Stimulated activated CD8-positive, alpha-beta memory T cell treated with anti-CD3 and anti-CD28 coated beads, Interleukin-4, amount 100 ng/mL, for 1 hour (primary cell): ENCODE results near the gene NEDD8.

Experiments
- DNase-seq, 2 donors: peaks; one replicate each; pipeline ENCODE4 v3.0.0-alpha.2; 2020; ENCODE audit warnings: low read depth in 2 of 2, low spot score in 1 of 2

The NEDD8 gene

GRCh38 chr14:24197056-24197450 lies 35.1 kb downstream of the NEDD8 start:
- DNase-seq: no peak

DNA sequence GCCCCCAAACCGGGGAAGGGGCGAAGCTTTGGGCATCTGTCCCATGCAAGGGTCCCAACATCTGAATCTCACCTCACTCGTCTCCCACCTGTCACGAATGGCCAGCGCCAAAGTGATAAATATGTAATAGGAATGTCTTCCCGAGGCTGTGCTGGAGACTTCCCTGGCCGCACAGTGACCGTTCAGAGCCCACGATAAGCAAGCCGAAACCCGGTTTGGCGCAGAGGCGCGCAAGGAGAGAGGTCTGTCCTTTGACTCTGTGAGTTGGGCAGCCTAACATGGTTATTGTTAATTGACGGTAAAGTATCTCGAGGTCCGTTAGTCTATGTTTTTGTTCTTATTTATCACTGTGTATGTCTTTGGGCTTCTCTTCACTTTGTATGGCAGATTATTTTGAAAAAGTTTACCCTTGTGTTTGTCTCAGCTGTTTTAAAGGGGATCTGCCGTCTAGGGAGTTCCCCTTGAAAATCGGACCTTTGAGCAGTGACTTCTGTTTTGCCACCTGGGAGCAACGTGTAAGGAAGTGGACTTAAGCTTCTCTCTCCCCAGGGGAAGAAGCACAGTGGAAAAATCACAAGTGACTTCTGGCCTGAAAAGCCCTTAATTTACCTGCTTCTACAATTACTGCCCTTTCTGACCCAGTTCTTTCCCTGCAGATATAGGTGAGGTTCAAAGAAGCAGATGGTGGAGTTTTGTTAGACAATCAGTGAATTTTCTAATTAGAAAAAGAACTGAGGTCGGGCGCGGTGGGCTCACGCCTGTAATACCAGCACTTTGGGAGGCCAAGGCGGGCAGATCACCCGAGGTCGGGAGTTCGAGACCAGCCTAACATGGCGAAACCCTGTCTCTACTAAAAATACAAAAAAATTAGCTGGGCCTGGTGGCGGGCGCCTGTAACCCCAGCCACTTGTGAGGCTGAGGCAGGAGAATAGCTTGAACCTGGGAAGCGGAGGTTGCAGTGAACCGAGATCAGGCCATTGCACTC lies 35.8 kb downstream of the NEDD8 start:
- DNase-seq: no peak

GRCh38 chr14:24195186-24196070 lies 36.7 kb downstream of the NEDD8 start, which contains the start of gene TM9SF1:
Gene TM9SF1 (minus strand): TSS chr14:24195441. CDS start chr14:24195019, 422 bp downstream.
- peak; percentile 74 to 81 for DNase-seq

DNA sequence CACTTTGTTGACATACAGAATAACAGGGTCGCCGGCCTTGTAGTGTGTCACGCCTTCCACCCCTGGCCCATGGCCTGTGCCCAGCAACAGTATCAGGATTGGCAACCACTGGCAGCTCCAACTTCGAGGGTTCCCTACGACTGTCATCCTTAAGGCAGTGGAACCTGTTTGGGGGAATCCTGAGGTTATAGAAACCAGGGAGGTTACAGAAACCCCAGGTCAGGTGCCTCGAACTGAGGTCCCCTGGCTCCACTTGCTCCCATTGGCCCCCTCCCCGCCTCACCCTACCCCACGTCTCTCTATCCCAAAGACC lies 37.3 kb downstream of the NEDD8 start:
- no peak for DNase-seq

GRCh38 chr14:24194186-24194872 lies 37.8 kb downstream of the NEDD8 start:
- no peak for DNase-seq

DNA sequence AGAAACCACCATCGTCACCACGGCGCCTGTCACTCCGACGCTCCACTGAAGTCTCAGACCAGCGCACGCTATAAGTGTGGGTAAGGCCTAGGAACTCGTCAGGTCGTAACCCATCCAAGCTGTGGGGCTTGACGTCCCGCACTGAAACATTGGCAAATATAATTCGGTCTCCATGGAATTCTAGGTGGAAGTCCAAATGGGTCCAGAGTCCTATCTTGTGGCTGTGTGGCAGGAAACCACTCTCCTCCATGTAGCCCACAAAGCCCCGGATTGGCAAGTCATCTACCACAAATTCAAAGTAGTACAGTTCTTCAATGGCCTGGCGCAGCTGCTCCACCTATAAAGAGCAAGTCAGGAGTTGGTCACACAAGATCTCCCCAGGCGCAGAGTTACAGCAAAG lies 39.2 kb downstream of the NEDD8 start:
- no peak for DNase-seq

DNA sequence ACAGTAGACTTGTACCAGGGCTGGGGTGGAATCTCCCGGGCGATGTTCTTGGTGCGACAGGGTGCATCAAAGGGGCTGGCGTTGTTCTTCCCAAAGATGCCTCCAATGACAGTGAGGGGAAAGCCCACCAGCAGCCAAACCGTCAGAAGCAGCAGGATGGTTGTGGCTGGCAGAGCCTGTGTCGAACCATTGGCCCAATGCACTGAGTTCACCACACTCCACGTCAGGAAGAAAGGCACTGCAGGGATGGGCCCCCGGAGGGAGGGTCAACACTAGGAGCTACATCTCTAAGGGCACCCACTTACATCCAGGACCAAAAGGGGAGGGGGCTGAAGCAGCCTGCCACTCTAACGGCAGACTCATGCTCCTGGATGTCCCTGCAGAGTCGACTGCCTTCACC lies 41.8 kb downstream of the NEDD8 start:
- no peak for DNase-seq

DNA sequence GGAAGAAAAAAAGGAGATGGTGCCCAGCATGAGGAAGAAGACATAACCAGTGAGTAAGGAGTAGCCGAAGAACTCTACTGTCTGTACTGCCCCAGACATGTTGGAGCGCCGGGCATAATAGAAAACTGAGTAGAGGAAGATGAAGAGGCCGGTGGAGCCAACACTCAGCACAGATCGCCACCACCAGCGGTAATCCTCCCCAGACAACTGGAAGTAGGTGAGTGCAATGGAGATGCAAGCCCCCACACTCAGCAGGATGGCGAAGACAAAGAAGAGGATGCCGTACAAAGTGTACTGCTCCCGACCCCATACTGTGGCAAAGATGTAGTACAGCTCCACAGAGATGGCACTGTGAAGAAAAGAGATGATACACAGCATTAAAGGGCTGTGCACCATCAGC lies 42.7 kb downstream of the NEDD8 start:
- DNase-seq: no peak

DNA sequence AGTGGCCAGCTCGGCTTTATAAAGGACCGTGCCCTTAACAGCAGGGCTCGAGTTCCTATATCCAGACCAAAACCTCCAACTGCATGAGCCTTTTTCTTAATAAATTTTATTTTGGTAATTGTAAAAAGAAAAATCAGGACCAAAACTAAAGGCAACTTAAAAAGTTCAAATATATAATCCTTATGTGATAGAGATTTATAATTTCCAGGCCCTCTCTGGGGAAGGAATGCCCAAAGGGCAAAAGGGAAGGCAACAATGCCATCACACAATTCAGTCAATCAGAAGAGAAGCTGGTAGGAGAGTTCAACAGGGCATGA lies 43.1 kb downstream of the NEDD8 start:
- DNase-seq: no peak

- peak; percentile 86 to 91 for DNase-seq
These were observed 43.7 kb downstream of the NEDD8 start, which contains the start of gene IPO4 for GRCh38 chr14:24188251-24189058. Gene IPO4 (minus strand): TSS chr14:24188816. CDS start chr14:24188787, 29 bp downstream.

DNA sequence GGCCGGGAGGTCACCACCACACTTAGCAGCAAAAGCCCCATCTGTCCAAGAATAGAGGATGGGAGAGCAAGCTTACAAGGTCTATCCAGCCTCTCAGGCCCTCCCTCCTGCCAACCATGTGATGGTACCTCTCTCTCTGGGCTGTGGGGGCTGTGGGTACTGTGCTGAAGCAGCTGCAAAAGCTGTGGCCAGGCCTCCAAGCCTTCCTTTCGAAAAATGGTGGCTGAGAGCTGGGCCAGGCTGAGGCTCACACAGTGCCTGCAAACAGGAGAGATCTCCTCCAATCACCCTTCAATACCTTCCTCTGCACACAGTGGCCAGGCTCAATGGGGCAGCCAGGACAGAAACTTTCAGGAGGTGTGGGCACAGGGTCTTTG lies 44.6 kb downstream of the NEDD8 start:
- DNase-seq: no peak

DNA sequence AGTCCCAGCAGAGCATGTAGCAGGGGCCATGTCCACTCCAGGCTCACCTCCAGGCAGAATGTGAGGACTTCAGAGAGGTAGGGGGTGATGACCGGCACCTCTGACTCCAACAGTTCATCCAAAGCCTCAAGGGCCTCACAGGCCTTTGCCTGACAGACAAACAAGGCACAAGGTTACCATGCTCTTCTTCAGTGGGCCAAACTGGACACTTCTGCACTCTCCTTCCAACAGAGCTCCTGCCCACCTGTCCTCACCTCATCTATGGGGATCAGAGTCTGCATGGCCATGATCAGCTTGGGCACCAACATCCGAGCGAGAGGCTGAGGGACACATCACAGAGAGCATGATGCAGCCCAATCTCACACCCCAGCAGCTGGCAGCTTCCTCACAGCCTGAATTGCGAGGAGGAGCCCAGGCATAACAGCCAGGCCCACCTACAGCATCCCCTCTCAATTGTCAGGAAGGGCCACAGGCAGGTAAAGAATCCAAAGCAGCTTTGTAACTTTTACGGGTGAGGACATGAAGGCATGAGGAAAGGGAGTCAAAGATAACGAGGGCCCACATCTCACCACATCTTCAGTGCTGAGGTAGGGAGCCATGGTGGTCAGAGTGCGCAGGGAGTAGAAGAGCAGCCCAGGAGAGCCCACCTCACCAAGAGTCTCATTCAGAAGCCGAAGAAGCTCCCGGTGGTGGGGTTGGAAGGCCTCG lies 45.2 kb downstream of the NEDD8 start:
- DNase-seq: no peak

DNA sequence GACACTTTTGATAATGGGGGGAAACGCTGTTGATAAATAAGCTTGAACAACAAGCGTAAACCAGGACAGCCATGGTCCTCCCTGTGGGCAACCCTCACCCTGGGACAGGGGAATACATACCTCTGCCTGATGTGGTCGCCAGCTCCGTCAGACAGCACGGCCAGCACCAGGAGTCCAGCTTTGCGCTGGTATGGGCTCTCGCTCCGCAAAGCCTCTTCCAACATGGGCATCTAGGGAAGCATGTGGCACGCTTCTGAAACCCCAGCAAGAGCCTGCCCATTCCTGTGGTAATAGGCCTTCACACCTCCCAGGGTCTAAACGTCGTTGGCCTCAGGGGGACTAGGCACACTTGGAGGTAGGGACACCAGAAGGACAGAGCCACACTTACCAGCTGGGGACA lies 46.4 kb downstream of the NEDD8 start:
- DNase-seq: no peak

GRCh38 chr14:24185026-24185425 lies 47.1 kb downstream of the NEDD8 start:
- DNase-seq: no peak

- no peak for DNase-seq
These were observed 47.8 kb downstream of the NEDD8 start for GRCh38 chr14:24184104-24184970.

- no peak for DNase-seq
These were observed 49.1 kb downstream of the NEDD8 start for GRCh38 chr14:24183014-24183481.

GRCh38 chr14:24182110-24182882 lies 49.9 kb downstream of the NEDD8 start:
- no peak for DNase-seq

GRCh38 chr14:24181371-24182077 lies 50.6 kb downstream of the NEDD8 start:
- DNase-seq: no peak
